Activated T-helper 17 cell treated with anti-CD3 and anti-CD28 coated beads, Interleukin-2, amount 50 U/mL, for 72 hours (primary cell): Measurements from ENCODE around the gene ZNF80. TPM values are rescaled to one million over a fixed set of nuclear protein-coding genes. Genes with fewer than 3 reads are reported as not detected.

ENCODE experiments used
- ATAC-seq: fragments of 150-1000 bp; cut with Tn5 transposase; replicated peaks from 2 replicates; pipeline ENCODE4 v1.10.0; 2021; ENCODE audit warnings: mild to moderate bottlenecking, moderate library complexity
- H3K27ac Mint-ChIP-seq: one replicate; pipeline ENCODE4 v1.8.0; 2022; ENCODE audit warnings: mixed read lengths
- H3K27me3 Mint-ChIP-seq: one replicate; pipeline ENCODE4 v1.8.0; 2022; ENCODE audit warnings: mixed read lengths
- H3K36me3 Mint-ChIP-seq: one replicate; pipeline ENCODE4 v1.8.0; 2022; ENCODE audit warnings: low read depth, mild to moderate bottlenecking, mixed read lengths
- H3K4me1 Mint-ChIP-seq: one replicate; pipeline ENCODE4 v1.8.0; 2022; ENCODE audit warnings: mixed read lengths
- H3K4me3 Mint-ChIP-seq: one replicate; pipeline ENCODE4 v1.8.0; 2022; ENCODE audit warnings: mild to moderate bottlenecking, mixed read lengths
- H3K9me3 Mint-ChIP-seq: one replicate; pipeline ENCODE4 v1.8.0; 2022; ENCODE audit warnings: mixed read lengths
- total RNA-seq, 2 donors: library from RNA; stranded (reverse); gene quantifications; one replicate each; pipeline ENCODE4 v1.2.3, GENCODE V29; 2022

ZNF80 gene
- total RNA-seq, 2 donors from 2014 or later: 0.15 to 0.29 TPM

- peak overlapping the region; percentile 53 for H3K4me3 Mint-ChIP-seq
- H3K27me3 Mint-ChIP-seq: no peaks in the 10 kb centered on the region
- H3K4me1 Mint-ChIP-seq: peaks cover 26% of the 10 kb centered on the region
- no peak for ATAC-seq
- H3K27ac Mint-ChIP-seq: peak overlapping the region; percentile 69
- no peaks in the 10 kb centered on the region for H3K9me3 Mint-ChIP-seq
- H3K36me3 Mint-ChIP-seq: no peaks in the 10 kb centered on the region
Observed at GRCh38 chr3:114235431-114235830, 1.9 kb downstream of the ZNF80 start.

DNA sequence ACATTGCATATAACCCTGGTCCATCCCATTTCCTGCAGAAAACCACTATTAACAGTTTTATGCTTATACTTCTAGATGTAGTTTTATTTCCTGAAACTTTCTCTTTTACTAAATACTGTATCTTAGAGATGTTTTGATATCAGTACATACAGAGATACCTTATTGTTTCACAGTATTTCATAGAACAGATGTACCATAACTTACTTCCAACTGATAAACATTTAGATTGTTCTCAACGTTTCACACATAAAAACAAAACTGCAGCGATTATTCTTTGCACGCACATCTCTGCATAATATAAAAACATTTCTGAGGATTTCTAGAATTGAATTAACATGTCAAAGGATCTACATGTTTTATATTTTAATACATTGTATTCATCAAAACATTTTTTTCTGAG is 2.6 kb downstream of the ZNF80 start:
- Mint-ChIP-seq H3K4me1 (peaks cover 26% of the 10 kb centered on the region), H3K9me3 (no peaks in the 10 kb centered on the region), H3K27ac (peak overlapping the region; percentile 69), H3K27me3 (no peaks in the 10 kb centered on the region), H3K4me3 (peak overlapping the region; percentile 53), H3K36me3 (no peaks in the 10 kb centered on the region)
- ATAC-seq: peak; percentile 45

DNA sequence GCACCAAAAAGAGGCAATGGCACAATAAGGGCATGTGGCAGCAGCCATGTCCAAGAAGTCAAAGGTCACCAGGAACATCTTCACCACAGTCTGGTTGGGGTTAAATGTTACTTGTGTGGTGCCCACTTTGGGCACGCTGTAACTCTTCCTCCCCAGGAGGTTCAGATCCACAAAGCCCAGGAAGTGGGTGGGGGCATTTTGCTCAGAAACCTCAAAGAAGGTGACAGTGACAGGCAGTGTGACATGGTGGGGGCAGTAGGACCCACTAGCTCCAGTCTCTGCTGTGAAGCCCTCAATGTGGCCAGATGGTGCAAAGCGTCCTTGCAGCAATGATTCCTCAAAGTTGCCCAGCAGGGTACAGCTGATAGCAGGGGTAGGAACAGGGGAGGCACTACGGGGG is 5.8 kb downstream of the ZNF80 start:
- H3K4me3 Mint-ChIP-seq: peak overlapping the region; percentile 57
- peak overlapping the region; percentile 86 for H3K27ac Mint-ChIP-seq
- H3K27me3 Mint-ChIP-seq: no peaks in the 10 kb centered on the region
- peak; percentile 75 for ATAC-seq
- H3K4me1 Mint-ChIP-seq: peaks cover 31% of the 10 kb centered on the region
- H3K9me3 Mint-ChIP-seq: no peaks in the 10 kb centered on the region
- H3K36me3 Mint-ChIP-seq: no peaks in the 10 kb centered on the region

DNA sequence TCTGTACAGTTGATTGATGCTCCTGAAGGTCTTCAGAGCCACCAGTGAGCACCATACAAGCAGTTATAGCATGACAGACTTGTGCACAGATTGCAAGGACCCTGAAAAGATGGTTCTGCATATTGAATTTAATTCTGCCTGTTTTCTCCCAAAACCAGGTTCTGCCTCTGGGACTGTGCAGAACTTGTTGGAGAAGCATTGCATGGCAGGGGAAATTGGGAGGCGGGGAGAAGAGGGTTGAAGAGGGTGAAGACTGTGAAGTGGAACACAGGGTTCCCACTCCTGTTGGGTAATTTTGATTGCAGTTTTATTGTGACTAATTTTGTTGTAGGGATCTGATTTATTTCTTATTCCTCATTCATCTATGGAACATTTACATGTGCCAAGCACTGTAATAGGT is 10.3 kb downstream of the ZNF80 start:
- H3K27me3 Mint-ChIP-seq: no peaks in the 10 kb centered on the region
- H3K27ac Mint-ChIP-seq: no peak overlapping the region
- ATAC-seq: no peak
- peaks cover 8% of the 10 kb centered on the region for H3K9me3 Mint-ChIP-seq
- H3K36me3 Mint-ChIP-seq: peaks cover 5% of the 10 kb centered on the region
- H3K4me3 Mint-ChIP-seq: peak overlapping the region; percentile 82
- H3K4me1 Mint-ChIP-seq: peaks cover 43% of the 10 kb centered on the region

DNA sequence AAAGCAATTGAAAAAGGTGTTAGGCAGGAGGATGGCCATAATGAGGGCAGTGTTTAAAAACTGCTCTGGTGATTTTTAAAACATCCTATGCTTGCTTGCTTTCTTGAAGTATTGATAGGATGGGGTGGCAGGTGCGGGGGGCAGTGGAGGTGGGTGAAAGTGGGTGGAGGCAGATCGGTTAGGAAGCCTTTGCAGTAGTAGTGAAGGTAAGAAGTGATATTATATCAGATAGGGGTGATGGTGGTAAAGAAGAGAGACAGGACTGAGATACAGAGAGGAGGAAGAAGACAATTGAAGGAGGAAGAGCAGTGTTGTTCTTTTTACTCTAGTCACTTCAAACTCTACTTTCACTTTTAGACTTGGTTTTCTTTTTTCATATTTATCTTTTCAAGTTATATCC is 11.1 kb downstream of the ZNF80 start:
- no peak for ATAC-seq
- H3K4me3 Mint-ChIP-seq: peak overlapping the region; percentile 82
- H3K27me3 Mint-ChIP-seq: no peaks in the 10 kb centered on the region
- H3K9me3 Mint-ChIP-seq: peaks cover 8% of the 10 kb centered on the region
- peaks cover 42% of the 10 kb centered on the region for H3K4me1 Mint-ChIP-seq
- peaks cover 5% of the 10 kb centered on the region for H3K36me3 Mint-ChIP-seq
- peak overlapping the region; percentile 95 for H3K27ac Mint-ChIP-seq

DNA sequence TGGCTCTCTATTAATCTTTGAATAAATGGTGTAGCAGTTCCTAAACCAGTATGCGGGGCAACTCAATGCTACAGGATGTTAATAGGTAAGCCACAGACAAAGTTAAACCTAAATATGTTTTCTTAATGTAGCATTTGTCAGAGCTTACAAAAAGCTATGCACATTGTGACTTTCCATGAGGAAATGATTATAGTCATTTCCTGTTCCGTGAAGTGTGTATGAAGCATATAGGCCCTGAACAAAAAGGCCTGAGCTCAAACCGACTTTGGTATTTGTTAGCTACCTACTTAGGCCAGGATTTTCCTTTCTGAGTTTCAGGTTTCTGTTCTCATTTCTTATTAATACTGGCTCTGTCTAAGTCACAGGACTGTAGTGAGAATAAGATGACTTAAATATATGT is 14.2 kb downstream of the ZNF80 start:
- Mint-ChIP-seq H3K27me3 (no peaks in the 10 kb centered on the region), H3K27ac (peak overlapping the region; percentile 82), H3K4me1 (peaks cover 46% of the 10 kb centered on the region), H3K9me3 (peaks cover 8% of the 10 kb centered on the region), H3K4me3 (peak overlapping the region; percentile 50), H3K36me3 (peaks cover 5% of the 10 kb centered on the region)
- ATAC-seq: peak; percentile 71

DNA sequence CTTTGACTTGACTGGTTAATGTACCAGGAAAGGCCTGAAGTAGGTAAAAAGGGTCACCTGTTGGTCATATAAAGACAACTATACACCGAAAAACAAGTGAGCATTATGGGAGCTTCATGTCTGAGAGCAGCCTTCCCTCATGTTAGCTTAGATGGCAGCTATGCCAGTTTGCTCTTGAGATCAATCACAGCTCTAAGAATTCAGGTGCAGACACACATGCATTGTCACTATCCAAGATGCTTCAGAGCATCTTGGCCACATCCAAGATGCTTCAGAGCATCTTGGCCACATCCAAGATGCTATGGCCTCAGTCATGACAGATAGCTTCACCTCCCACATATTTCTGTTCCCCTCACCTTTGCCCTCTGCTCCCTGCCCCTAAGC is 15.5 kb downstream of the ZNF80 start:
- peak overlapping the region; percentile 82 for H3K27ac Mint-ChIP-seq
- ATAC-seq: peak; percentile 44
- peaks cover 55% of the 10 kb centered on the region for H3K4me1 Mint-ChIP-seq

GRCh38 chr3:114221165-114221880 is 16.1 kb downstream of the ZNF80 start:
- Mint-ChIP-seq H3K4me3 (no peak overlapping the region), H3K27ac (peak overlapping the region; percentile 82), H3K4me1 (peaks cover 50% of the 10 kb centered on the region), H3K36me3 (peaks cover 5% of the 10 kb centered on the region), H3K27me3 (no peaks in the 10 kb centered on the region), H3K9me3 (peaks cover 8% of the 10 kb centered on the region)
- peak; percentile 65 for ATAC-seq

More for the DNA sequence above, 15.5 kb downstream of the ZNF80 start:
- Mint-ChIP-seq H3K4me3 (no peak overlapping the region), H3K9me3 (peaks cover 8% of the 10 kb centered on the region), H3K36me3 (peaks cover 5% of the 10 kb centered on the region), H3K27me3 (no peaks in the 10 kb centered on the region)

DNA sequence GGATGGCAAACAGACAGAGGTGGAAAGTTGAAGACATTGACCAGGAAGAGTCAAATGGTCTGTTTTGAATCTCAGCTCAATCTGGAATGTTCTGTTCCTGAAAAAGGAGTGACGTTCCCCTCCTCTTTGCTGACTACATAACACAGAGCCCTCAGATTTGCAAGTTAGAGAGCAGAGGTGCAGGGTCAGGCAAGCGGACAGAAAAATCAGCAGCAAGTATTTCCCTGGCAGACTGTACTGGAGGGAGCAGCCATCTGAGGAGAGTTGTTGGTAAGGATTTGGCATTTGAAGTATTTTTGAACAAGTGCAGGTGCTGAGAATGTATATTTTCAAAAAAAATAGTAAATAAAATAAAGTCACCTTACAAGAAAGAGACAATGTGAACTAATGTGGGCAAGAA is 17.6 kb downstream of the ZNF80 start:
- H3K27me3 Mint-ChIP-seq: no peaks in the 10 kb centered on the region
- peaks cover 43% of the 10 kb centered on the region for H3K4me1 Mint-ChIP-seq
- peaks cover 4% of the 10 kb centered on the region for H3K9me3 Mint-ChIP-seq
- H3K27ac Mint-ChIP-seq: peak overlapping the region; percentile 82
- no peak overlapping the region for H3K4me3 Mint-ChIP-seq
- ATAC-seq: no peak
- no peaks in the 10 kb centered on the region for H3K36me3 Mint-ChIP-seq

- H3K36me3 Mint-ChIP-seq: no peaks in the 10 kb centered on the region
- peaks cover 38% of the 10 kb centered on the region for H3K4me1 Mint-ChIP-seq
- H3K4me3 Mint-ChIP-seq: no peak overlapping the region
- H3K27me3 Mint-ChIP-seq: no peaks in the 10 kb centered on the region
- no peak for ATAC-seq
- no peak overlapping the region for H3K27ac Mint-ChIP-seq
- H3K9me3 Mint-ChIP-seq: no peaks in the 10 kb centered on the region
Observed at GRCh38 chr3:114218578-114219185, 18.7 kb downstream of the ZNF80 start.

DNA sequence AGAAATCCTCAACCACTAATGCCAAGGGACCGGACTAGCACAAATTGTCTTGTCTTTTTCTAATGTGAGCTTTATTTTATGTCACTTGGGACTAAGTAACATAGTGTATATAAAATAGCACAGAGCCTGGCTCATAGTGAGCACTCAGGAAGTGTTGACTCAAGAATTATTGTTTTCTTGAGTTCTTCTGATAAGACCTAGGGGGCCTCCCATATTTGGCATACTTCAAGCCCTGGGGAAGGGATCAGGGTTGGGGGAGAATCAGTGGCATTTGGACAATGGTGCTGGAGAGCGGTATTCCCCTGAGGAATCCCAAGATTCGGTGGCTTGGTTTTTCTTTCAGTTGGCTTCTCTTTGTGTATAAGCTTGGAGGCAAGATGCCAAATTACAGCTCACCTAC is 19.4 kb downstream of the ZNF80 start:
- no peaks in the 10 kb centered on the region for H3K36me3 Mint-ChIP-seq
- no peaks in the 10 kb centered on the region for H3K27me3 Mint-ChIP-seq
- H3K27ac Mint-ChIP-seq: no peak overlapping the region
- H3K9me3 Mint-ChIP-seq: no peaks in the 10 kb centered on the region
- H3K4me1 Mint-ChIP-seq: peaks cover 33% of the 10 kb centered on the region
- no peak overlapping the region for H3K4me3 Mint-ChIP-seq
- ATAC-seq: no peak

DNA sequence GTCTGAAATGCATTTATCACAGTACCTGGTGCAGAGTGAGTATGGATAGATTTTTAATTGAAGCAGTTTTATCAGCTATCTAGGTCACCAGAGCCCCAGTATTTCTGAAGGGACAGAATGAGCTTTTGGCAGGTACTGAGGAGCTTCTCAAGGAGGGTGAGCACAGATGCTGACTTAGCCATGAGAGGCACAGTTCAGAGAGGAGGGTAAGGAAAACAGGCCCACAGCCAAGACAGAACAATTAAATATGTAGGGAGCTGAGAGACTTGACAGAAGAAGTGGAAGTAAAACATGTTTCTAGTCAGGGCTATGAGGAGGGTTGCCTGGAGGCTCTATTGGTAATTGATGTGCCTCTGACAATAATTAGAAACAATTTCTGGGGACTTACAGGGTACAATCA is 20.1 kb downstream of the ZNF80 start:
- no peak for ATAC-seq
- H3K27me3 Mint-ChIP-seq: no peaks in the 10 kb centered on the region
- H3K4me1 Mint-ChIP-seq: peaks cover 32% of the 10 kb centered on the region
- H3K9me3 Mint-ChIP-seq: no peaks in the 10 kb centered on the region
- H3K4me3 Mint-ChIP-seq: no peak overlapping the region
- H3K36me3 Mint-ChIP-seq: no peaks in the 10 kb centered on the region
- H3K27ac Mint-ChIP-seq: no peak overlapping the region

DNA sequence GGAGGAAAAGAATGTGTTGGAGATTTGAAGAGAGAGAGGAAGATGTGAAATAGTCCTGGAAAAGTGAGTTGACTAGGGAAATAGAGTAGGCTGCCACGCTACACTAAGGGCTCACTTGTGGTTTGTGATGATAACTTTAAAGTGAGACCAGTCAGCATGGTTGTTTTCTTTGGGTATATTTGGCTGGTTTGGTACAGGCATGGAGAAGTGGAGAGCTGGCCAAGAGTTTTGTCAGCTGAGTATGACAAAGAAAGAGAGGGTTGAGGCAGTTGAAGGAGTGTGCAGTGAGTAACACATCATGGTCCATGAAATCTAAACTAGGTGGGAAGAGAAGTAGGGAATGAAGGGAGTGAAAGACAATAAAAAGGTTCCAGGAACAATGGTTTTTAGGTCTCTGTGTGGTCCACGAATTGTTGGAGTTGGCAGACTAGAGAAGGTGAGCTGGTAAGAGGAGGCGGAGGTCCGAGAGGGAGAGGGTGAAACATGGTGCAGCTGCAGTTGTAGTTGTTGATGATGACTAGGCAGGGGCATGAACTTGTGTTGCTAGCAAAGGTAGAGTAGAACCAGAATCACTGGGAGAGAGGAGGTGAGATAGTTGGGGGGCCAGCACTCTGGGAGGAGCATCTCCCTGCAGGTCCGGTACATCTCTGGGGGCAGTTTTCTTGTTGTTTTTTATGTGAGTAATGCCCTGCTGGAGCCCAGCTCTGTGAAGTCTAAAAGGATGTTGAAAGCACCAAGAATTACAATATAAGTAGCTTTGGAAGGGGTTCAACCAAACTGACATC is 21.0 kb downstream of the ZNF80 start:
- Mint-ChIP-seq H3K27me3 (no peaks in the 10 kb centered on the region), H3K27ac (no peak overlapping the region), H3K9me3 (no peaks in the 10 kb centered on the region), H3K4me1 (peaks cover 26% of the 10 kb centered on the region), H3K36me3 (no peaks in the 10 kb centered on the region), H3K4me3 (no peak overlapping the region)
- ATAC-seq: no peak

GRCh38 chr3:114214542-114215341 is 22.6 kb downstream of the ZNF80 start:
- H3K4me1 Mint-ChIP-seq: peaks cover 20% of the 10 kb centered on the region
- no peak overlapping the region for H3K4me3 Mint-ChIP-seq
- H3K9me3 Mint-ChIP-seq: no peaks in the 10 kb centered on the region
- no peaks in the 10 kb centered on the region for H3K27me3 Mint-ChIP-seq
- ATAC-seq: peak; percentile 57
- H3K36me3 Mint-ChIP-seq: no peaks in the 10 kb centered on the region
- no peak overlapping the region for H3K27ac Mint-ChIP-seq
